ENCODE measurements around the gene MPC1.

- TF ChIP-seq, protein P1, sequence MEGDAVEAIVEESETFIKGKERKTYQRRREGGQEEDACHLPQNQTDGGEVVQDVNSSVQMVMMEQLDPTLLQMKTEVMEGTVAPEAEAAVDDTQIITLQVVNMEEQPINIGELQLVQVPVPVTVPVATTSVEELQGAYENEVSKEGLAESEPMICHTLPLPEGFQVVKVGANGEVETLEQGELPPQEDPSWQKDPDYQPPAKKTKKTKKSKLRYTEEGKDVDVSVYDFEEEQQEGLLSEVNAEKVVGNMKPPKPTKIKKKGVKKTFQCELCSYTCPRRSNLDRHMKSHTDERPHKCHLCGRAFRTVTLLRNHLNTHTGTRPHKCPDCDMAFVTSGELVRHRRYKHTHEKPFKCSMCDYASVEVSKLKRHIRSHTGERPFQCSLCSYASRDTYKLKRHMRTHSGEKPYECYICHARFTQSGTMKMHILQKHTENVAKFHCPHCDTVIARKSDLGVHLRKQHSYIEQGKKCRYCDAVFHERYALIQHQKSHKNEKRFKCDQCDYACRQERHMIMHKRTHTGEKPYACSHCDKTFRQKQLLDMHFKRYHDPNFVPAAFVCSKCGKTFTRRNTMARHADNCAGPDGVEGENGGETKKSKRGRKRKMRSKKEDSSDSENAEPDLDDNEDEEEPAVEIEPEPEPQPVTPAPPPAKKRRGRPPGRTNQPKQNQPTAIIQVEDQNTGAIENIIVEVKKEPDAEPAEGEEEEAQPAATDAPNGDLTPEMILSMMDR (IDR thresholded peaks at IDR 0.05; ENCODE audit: low read depth, low read length, poor library complexity, severe bottlenecking) = no peak
- no peak for TF ChIP-seq EZH2phosphoT487 (IDR thresholded peaks at IDR 0.05; ENCODE audit: borderline replicate concordance, low read length)
These were observed 5.7 kb upstream of the MPC1 start for GRCh38 chr6:166388290-166389004.
